NK-92 (cell line): Measurements from ENCODE around the gene NDC80.
"Not testable (repeated sequence)": the region's sequence is repeated elsewhere in the genome, so short reads cannot be mapped to it uniquely, and the experiment has no call there.

Experiments
- DNase-seq: peaks from one replicate; lab custom pipeline; 2025; ENCODE audit not compliant: unreplicated experiment; lab: John Stamatoyannopoulos, UW

The NDC80 gene

DNA sequence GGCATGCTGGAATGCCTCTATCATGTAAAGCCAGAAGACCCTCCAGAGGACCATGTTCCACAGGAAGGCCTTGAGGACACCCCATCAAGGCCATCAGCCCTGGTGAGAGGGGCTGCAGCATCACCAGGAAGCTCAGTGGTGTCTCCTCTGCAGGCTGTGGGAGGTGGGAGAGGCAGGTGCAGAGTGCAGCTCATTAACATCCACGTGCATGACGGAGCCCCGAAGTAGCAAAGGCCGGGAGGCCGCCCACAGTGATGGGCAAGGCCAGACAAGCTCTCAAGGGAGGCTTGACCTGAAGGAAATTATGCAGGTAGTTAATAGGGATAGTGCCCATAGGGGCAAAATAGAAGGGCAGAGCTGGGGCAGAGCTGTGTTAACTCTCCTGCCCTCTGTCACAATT is 53.9 kb downstream of the NDC80 start:
- DNase-seq = no peak

DNA sequence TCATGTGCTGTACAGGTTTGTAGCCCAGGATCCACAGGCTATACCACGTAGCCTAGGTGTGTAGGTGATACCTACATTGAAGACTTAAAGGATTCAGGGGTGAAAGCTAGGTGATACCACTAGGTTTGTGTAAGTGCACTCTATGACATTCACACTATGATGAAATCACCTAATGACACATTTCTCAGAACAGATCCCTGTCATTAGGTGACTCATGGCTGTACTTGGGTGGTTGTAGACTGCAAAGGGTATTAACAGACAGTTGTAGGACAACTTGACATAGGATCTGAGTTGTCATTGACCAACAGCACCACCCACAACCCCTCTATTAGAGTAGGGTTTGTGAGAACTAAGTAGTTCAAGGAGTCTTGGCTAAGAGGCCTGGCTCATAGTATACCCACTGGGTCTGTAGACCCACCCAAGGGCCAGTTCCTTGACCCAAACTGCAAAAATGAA is 56.5 kb downstream of the NDC80 start:
- no peak for DNase-seq

DNA sequence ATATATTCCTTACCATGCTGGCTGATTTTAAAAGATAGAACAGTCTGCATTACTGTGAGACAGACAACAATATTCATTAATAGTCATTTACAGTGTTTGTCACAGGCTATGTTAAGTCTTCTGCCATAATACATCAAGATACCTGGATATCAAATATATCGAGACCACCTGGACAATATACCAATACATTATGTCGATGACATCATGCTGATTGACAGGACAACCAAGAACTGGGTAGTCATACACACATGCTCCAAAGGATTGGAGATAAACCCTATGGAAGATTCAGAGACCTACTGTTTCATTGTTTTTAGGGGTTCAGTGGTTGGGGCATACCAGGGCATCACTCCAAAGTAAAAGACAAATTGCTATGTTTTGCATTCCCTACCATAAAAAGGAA is 57.6 kb downstream of the NDC80 start:
- DNase-seq = no peak

DNA sequence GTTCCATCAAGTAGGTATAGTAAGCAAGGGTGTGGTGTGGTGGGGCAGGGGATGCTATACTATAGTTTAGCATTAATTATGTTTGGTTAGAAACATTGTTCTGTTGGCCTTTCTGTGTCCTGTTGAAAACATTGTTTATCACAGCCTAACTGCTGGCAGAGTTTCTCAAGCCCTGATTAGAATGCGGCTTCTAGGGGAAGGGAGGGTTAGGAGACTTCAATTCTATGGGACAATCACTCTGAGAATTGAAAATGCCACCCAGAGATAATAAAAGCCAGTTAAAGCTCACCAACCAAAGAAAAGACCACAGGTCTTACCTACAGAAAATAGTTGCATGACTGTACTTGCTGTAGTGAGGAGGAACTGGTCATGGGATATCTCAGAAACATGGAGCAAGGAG is 64.2 kb downstream of the NDC80 start:
- no peak for DNase-seq

DNA sequence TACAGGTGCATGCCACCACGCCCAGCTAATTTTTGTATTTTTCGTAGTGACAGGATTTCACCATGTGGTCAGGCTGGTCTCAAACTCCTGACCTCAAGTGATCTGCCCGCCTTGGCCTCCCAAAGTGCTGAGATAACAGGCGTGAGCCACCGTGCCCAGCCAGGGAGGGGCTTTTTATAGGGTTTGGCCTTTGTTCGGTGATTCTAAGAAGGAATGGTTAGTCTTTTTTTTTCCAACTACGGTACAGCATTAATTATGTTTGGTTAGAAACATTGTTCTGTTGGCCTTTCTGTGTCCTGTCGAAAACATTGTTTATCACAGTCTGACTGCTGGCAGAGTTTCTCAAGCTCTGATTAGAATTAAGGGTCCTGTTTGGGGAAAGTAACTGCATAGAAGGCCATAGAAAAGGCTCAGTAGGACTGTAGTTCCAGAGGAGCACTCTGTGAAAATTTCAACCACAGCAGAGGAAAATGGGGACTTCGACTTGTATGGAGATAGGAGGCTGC is 64.8 kb downstream of the NDC80 start:
- no peak for DNase-seq

DNA sequence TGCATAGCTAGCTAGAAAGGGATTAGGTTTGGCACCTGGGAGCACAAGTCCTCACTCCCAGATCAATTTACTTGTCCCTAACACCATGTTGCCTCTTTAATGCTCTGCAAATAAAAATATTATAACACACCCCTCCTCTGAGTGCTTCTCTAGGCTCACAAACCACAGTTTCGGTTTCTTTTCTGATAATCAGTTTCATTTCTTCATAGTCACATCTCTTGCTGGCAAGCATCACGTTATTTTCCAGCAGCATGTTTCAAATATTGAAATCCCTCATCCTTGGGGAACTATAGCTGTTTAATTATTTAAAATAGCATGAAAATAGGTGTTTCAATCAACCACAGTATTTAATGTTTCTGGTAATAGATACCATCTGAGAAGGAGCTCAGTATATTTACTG is 70.3 kb downstream of the NDC80 start:
- no peak for DNase-seq

DNA sequence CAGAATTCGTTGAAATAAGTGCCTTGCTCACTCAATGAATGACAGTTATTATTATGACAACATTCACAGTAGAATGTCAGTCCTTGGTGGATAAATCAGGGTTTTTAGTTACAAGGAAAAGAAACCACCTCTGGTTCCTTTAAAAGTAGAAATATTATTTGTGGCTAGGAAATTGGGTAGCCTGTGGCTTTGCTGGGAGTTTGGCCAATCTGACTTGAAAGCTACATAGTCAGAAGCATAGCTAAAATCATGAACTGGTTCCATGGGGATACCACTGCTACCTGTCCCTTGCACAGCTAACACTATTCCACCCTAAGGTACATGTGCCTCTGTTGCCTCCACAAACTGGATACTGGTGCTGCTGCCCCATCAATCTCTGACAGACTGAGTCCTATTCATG is 71.4 kb downstream of the NDC80 start:
- no peak for DNase-seq

DNA sequence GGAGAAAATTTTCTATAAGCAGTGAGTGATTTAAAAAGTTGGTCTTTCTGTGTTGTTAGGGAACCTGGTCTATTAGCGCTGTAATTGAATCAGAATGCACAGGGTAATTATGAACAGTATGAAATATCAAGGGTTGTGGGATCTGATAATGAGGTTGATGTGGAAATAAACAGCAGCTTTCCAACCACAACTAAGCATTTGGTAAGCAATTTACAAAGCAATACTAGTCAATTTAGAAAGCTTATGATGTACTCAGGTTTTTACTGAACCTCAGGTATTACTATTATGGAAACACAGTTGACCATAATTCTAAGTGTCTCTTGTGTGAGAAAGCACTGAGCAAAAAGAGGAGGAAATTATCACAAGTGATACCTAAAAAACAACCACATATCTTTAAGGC is 73.2 kb downstream of the NDC80 start:
- DNase-seq = no peak

DNA sequence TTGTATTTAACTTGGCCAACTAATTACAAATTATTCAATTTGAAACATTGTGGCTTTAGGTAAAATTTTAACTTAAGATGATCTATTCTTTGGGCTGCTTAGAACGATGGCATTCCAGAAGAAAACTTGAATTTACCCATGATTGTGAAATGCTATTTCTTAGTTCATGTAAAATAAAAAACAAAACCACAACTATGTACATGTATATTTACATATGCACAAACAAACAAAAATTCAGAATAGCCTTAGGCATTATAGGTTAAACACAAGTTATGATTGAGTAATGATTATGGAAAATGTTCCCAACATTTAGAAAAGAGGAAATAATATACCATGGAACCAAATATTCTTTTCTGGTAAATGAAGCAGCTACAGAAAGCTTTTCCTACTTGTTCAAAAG is 80.6 kb downstream of the NDC80 start:
- no peak for DNase-seq

DNA sequence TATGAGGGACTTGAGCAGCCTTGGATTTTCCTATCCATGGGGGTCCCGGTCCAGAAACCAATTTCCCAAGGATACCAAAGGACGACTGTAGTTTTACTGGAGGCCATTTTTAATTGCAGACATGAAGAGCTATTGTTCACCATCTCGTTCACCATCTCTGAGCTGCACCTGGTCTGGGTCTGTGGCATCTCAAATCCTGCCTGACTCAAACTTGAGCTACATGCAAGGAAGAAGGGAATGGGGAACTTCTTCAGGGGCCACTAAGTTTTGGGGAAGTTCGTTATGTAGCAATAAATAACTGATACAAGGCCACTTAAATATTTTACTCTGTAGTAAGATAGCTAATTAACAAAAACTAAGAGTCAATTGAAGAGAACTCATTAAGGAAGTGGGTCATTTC is 82.1 kb downstream of the NDC80 start:
- no peak for DNase-seq

DNA sequence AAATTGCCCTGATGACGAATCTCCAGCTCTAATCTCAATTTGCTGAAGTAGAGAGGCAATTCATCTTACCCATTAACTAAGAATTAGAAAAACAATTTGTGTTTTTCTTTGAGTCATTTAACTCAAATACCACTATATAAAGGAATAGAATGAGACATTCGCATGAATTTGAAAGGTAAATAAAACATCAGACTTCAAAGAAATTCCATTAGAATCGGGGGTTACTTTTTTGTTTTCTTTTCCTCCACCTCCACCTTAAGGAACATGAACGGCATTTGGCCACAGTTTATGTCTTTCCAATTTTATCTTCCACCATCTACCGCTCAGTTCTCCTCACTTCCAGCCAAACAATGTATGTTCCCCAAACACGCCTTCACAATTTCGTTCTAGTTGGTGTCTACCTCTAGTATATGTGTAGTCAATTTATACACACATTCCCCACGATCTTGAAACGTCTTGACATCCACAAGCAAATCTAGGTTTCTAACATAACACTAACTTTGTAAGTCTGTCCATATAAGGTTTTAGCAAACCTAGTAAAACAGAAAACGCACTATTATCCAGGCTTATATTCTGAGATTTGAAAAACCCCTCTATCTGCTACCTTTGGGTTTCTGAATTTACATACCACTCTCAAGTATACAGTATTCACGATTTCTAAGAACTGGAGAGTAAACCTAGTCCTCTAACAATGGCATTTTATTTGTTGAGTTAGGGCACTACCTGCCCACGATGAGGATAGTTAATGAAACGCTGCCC is 83.0 kb downstream of the NDC80 start:
- no peak for DNase-seq

DNA sequence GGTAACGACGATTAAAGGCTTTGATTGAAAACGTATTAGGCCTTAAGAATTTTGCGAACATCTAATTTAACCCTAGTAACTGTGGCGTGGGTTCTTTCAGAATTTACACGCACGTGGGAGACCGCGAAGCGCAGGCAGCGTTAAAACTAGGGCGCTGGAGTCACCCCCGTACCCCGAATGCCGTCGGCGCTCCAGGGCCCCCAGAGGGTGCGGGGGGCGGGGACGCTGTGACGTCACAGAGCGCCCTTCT is 83.5 kb downstream of the NDC80 start:
- DNase-seq = no peak

DNA sequence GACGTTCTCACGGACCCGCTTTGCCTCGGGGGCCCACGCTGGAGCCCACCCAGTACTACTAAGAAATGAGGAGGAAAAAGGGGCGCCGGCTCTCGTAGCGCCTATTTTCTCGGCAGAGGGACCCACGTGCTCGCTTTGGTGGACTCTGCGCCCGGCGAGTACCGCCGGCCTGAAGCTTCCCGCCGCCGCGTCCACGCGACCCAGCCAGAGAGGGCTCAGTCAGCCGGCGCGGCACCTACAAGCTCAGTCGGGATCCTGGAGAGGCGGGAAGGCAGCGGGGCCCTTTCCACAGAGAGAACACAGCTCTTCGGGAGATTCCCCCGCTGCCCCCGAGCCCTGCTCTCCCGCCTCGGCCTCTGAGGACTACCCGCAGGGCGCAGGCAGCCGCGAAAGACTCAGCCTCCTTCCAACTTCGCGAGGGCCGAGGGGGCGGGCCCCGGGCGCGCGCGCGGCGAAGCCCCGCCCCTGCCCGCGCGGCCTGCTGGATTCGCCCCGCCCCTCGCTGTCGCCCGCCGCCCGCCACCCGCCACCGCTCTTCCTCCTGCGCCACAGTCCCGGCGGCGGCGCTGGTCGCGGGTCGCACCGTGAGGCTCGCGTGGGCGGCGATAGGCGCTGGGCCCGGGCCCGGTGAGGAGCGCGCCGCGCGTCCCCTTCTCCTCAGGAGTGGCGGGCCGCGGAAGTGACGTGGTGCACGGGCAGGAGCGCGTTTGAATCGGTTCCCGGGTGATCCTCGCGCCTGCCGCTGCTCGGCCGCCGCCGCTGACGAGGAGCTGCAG is 84.0 kb downstream of the NDC80 start, which contains the start of gene SMCHD1:
Gene SMCHD1 (plus strand): TSS at position 549 of the 776 bp plus-strand sequence. CDS start 350 bp downstream, outside the sequence.
- no peak for DNase-seq

DNA sequence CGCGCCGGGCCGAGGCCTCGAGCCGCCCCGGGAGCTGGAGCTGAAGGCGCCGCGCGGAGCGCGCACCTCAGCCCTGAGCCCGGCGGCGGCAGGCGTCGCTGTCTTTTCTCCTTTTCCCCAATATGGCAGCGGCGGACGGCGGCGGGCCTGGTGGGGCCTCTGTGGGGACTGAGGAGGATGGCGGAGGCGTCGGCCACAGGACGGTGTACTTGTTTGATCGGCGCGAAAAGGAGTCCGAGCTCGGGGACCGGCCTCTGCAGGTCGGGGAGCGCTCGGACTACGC is 84.5 kb downstream of the NDC80 start:
- no peak for DNase-seq

DNA sequence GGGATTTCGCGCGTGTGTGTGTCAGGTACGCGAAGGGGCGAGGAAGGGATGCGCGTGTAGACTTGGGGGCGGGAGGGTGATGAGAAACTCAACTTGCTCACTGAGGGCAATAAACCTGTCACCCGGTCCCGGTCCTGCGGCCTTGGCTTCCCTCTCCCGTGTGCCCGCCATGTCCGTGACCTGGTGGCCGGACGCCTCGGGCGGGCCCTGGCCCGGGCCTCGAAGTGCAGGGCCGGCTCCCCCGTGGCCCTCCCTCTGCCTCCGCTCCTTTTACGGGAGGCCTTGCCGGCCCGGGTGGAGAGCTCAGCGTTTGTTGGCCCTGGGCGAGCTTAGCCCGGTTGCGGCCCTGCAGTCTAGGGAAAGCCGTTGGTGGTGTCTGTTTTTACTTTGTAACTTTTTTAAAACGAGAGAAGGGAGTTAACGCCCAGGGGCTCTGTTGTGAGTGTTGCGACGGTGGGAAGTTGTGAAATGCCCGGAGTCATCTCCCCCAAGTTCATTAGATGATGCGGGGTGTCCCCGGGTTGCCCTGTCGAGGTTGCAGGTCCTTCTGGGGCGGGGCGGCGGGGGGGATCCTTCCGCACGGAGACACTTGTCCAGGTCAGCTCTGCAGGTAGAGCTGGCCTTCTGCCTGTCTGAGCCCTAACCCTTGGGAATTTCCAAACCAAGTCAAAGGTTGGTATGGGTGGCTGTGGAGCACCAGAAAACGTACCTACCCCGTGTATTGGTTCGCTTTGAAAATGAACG is 85.1 kb downstream of the NDC80 start:
- DNase-seq = no peak

DNA sequence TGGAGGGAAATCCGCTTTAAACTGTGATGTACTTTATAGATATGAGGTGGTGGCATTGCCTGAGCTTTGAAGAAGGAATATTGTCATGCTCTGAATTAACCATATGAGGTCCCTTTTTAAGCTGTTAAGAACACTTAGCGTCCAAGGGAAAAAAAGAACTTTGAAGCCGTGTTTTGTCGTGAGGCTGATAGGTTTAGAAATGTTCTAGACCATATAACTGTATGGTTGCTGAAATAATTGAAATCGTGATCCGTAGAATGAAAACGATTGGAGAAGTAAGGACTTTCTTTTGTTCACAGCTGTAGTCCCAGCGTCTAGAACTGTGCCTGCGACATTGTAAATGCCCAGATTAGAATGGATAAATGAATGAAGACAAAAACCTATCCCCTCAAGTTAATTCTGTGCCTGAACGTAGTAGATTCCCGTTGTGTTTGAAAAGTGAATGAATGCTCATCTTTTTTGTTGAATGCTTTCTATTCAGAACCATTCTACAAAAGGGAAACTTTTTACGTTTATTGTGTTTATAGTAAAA is 85.7 kb downstream of the NDC80 start:
- no peak for DNase-seq

DNA sequence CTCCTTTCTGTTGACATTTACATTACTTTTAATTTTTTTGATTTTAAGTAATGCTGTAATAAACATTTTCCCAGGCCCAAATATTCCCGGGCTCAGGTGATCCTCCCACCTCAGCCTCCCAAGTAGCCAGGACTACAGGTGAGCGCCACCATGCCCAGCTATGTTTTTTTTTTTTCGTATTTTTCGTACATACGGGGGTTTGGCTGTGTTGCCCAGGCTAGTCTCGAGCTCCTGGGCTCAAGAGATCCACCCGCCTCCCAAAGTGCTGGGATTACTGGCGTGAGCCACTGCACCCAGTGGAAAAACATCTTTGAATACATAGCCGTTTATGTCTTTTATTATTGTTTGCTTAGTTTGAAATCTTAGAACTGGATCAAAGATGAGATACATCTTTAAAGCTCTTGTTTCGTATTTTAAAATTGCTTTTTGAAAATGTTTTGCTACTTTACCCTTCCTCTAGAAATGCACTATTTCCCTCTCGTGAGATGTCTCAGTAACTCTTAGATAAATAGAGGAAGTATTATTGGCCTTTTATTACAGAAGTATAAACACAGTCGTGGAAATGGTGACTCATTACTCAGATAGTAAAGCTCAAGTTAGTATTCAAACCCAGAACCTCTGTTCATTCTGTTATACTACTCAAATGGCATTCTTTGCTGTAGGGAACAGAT is 86.6 kb downstream of the NDC80 start:
- no peak for DNase-seq

DNA sequence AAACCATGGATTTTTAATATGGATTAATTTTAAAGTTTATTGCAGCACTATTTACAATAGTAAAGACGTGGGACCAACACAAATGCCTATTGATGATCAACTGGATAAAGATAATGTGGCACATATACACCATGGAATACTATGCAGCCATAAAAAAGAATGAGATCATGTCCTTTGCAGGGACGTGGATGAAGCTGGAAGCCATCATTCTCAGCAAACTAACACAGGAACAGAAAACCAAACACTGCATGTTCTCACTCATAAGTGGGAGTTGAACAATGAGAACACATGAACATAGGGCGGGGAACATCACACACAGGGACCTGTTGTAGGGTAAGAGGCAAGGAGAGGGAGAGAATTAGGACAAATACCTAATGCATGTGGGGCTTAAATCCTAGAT is 89.5 kb downstream of the NDC80 start:
- DNase-seq = not testable (repeated sequence)

DNA sequence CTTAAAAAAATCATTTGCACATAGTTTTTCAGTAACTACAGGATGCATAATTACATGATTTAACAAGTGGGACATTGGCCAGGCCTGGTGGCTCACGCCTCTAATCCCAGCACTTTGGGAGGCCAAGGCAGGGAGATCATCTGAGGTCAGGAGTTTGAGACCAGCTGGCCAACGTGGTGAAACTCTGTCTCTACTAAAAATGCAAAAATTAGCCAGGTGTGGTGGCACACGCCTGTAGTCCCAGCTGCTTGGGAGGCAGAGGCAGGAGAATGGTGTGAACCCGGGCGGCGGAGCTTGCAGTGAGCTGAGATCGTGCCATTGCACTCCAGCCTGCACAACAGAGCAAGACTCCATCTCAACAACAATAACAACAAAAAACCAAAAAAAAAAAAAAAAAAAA is 90.9 kb downstream of the NDC80 start:
- not testable (repeated sequence) for DNase-seq

DNA sequence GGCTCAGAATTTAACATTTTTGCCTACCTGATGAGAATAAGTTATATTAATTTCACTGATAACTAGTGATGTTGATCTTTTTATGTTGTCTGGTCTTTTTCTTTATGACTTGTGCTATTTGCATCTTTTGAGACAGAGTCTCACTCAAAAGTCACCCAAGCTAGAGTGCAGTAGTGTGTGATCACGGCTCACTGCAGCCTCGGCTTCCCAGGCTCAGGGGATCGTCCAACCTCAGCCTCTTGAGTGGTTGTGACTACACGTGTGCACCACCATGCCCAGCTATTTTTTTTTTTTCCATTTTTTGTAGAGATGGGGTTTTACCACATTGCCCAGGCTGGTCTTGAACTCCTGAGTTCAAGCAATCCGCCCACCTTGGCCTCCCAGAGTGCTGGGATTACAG is 91.6 kb downstream of the NDC80 start:
- DNase-seq = no peak
